Measurements from ENCODE around the gene POMGNT1. TPM values are rescaled to one million over a fixed set of nuclear protein-coding genes. Genes with fewer than 3 reads are reported as not detected.

Gene POMGNT1
- total and polyA plus RNA-seq, 2 of the 13 experiments (the other 11 are each of a cell fraction or from before 2014, with no cell fraction given), result 33.9 to 46.8 TPM

- TF ChIP-seq ZNF407 (CRISPR knock-in tag; IDR thresholded peaks at IDR 0.05; ENCODE audit: not compliant biosample characterization), result no peak
- 0 out of 2 replicates have a peak, but pooled peaks have one; percentile 11 for TF ChIP-seq ZNF724P (CRISPR knock-in tag; IDR thresholded peaks at IDR 0.05; ENCODE audit: borderline replicate concordance)
- no peak for TF ChIP-seq SALL2 (CRISPR knock-in tag; IDR thresholded peaks at IDR 0.05)
- no peak for TF ChIP-seq ZNF263 (CRISPR knock-in tag; IDR thresholded peaks at IDR 0.05)
- TF ChIP-seq KDM5B (CRISPR knock-in tag; IDR thresholded peaks at IDR 0.05; ENCODE audit: borderline replicate concordance), result no peak
- TF ChIP-seq DMAP1 (CRISPR knock-in tag; IDR thresholded peaks at IDR 0.05), result peak; percentile 78; the same call in 1 of the 2 replicates
- TF ChIP-seq NKX3-1 (CRISPR knock-in tag; IDR thresholded peaks at IDR 0.05), result no peak; the same call in 1 of the 2 replicates
- no peak for TF ChIP-seq ZNF629 (CRISPR knock-in tag; conservative IDR thresholded peaks at IDR 0.05)
- no peak for TF ChIP-seq CTCF (CRISPR knock-in tag; IDR thresholded peaks at IDR 0.05)
- TF ChIP-seq, protein P1, sequence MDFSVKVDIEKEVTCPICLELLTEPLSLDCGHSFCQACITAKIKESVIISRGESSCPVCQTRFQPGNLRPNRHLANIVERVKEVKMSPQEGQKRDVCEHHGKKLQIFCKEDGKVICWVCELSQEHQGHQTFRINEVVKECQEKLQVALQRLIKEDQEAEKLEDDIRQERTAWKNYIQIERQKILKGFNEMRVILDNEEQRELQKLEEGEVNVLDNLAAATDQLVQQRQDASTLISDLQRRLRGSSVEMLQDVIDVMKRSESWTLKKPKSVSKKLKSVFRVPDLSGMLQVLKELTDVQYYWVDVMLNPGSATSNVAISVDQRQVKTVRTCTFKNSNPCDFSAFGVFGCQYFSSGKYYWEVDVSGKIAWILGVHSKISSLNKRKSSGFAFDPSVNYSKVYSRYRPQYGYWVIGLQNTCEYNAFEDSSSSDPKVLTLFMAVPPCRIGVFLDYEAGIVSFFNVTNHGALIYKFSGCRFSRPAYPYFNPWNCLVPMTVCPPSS (IDR thresholded peaks at IDR 0.05), result no peak
- no peak for TF ChIP-seq ZMYM4 (CRISPR knock-in tag; IDR thresholded peaks at IDR 0.05)
- TF ChIP-seq NCOR1 (IDR thresholded peaks at IDR 0.05; ENCODE audit: borderline replicate concordance, low read length), result no peak
- TF ChIP-seq ZNF562 (CRISPR knock-in tag; IDR thresholded peaks at IDR 0.05; ENCODE audit: borderline replicate concordance), result no peak
Measured at GRCh38 chr1:46246548-46247435, 48.6 kb upstream of the POMGNT1 start (continued).

All from HepG2 (cell line).